Breast epithelium (tissue), 4 donors: ENCODE data around the gene CFAP46. TPM values are rescaled to one million over a fixed set of nuclear protein-coding genes. Genes with fewer than 3 reads are reported as not detected.

Source experiments
- DNase-seq, 2 donors: peaks; one replicate each; pipeline ENCODE4 v3.0.0-alpha.2; 2019; ENCODE audit warnings: low spot score in 2 of 2
- H3K27ac ChIP-seq, 2 donors: fragments of 200-600 bp; sonication (generic) in 1 of 2; one replicate each; pipeline ENCODE4 v1.5.1; 2016 to 2019; ENCODE audit warnings: mild to moderate bottlenecking in 1 of 2
- H3K27me3 ChIP-seq, 2 donors: fragments of 200-600 bp; sonication (generic) in 1 of 2; one replicate each; pipeline versions ENCODE4 v1.5.1 to v1.6.0; 2017 to 2019; ENCODE audit warnings: control low read depth in 1 of 2, mild to moderate bottlenecking in 1 of 2
- H3K36me3 ChIP-seq: fragments of 200-600 bp; one replicate; pipeline ENCODE4 v1.5.1; 2019
- H3K4me1 ChIP-seq, 2 donors: fragments of 200-600 bp; sonication (generic); one replicate each; pipeline ENCODE4 v1.5.1; 2016 to 2019; ENCODE audit warnings: control low read depth in 1 of 2
- H3K4me3 ChIP-seq, 3 donors: fragments of 200-600 bp; sonication (generic); 1 replicate in 2 of 3; 2 replicates in 1 of 3; pipeline ENCODE4 v1.5.1; 2016 to 2019; ENCODE audit warnings: mild to moderate bottlenecking in 3 of 3, moderate library complexity in 2 of 3
- H3K9me3 ChIP-seq, 2 donors: fragments of 200-600 bp; sonication (generic) in 1 of 2; one replicate each; pipeline ENCODE4 v1.5.1; 2016 to 2019; ENCODE audit warnings: control low read depth in 1 of 2
- POLR2A ChIP-seq: fragments of 450-650 bp; IDR thresholded peaks from one replicate; pipeline ENCODE4 v1.6.1; 2016; ENCODE audit warnings: antibody characterized with exemption, mild to moderate bottlenecking, moderate library complexity
- POLR2AphosphoS5 ChIP-seq, 3 donors: sonication (generic); formaldehyde crosslinking; IDR thresholded peaks; one replicate each; pipeline ENCODE4 v1.6.1; 2017; ENCODE audit warnings: antibody characterized with exemption in 3 of 3
- intact Hi-C: fragments of 100-400 bp; cut with DNase I; formaldehyde crosslinking; loops from one replicate; pipeline ENCODE4 v1.15.1; 2023; ENCODE audit warnings: low total_unique reads
- total RNA-seq, 3 donors: library from RNA; depleted of rRNA; stranded (reverse); fragments of >200 nt; gene quantifications; one replicate each; pipeline ENCODE4 v1.1.0, GENCODE V29; 2016
- TF ChIP-seq, protein P1 (sequence below), 3 donors: fragments of 450-650 bp; IDR thresholded peaks; one replicate each; pipeline ENCODE4 v1.5.1; 2016 to 2017; ENCODE audit warnings: antibody characterized with exemption in 3 of 3, mild to moderate bottlenecking in 3 of 3, moderate library complexity in 3 of 3

Gene CFAP46
- total RNA-seq, 3 donors from 2014 or later = 0.16 to 0.73 (median 0.66) TPM

DNA sequence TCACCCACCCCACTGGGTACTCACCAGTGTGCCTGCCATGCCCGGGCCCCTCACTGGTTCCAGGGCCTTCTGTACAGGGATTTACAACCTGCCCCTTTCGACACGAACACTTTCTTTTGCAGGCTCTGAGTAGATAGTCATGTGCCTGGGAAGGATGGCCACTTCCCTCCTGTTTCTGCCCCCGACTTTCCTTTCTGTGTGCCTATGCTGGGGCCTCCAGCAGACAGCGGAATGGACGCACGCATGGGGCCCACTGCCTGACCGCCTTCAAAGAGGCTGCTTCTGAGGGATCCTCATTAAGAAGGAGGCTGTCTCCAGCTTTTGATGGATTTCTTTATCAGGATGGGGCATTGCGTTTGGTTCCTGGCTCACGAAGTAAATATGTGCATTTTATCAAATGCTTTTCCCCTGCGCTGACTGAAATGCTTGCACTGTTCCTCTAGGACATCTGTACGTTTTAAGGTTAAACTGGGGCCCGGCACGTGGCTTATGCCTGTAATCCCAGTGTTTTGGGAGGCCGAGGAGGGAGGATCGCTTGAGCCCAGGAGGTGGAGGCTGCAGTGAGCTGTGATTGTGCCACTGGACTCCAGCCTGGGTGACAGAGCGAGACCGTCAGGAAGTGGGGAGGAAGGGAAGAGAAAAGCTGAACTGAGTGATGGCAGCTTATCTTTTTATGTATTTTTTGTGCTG lies 127.1 kb downstream of the CFAP46 start:
- Histone ChIP-seq H3K4me3 (no peak overlapping the region), H3K27ac (no peak overlapping the region), H3K4me1 (no peaks in the 10 kb centered on the region), H3K27me3 (peaks cover 0 to 66% of the 10 kb centered on the region in 2 donors), H3K36me3 (no peaks in the 10 kb centered on the region), H3K9me3 (no peaks in the 10 kb centered on the region)
- intact Hi-C loops = no loop called here
- TF ChIP-seq, protein P1, sequence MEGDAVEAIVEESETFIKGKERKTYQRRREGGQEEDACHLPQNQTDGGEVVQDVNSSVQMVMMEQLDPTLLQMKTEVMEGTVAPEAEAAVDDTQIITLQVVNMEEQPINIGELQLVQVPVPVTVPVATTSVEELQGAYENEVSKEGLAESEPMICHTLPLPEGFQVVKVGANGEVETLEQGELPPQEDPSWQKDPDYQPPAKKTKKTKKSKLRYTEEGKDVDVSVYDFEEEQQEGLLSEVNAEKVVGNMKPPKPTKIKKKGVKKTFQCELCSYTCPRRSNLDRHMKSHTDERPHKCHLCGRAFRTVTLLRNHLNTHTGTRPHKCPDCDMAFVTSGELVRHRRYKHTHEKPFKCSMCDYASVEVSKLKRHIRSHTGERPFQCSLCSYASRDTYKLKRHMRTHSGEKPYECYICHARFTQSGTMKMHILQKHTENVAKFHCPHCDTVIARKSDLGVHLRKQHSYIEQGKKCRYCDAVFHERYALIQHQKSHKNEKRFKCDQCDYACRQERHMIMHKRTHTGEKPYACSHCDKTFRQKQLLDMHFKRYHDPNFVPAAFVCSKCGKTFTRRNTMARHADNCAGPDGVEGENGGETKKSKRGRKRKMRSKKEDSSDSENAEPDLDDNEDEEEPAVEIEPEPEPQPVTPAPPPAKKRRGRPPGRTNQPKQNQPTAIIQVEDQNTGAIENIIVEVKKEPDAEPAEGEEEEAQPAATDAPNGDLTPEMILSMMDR (IDR thresholded peaks at IDR 0.05) = no peak
- TF ChIP-seq POLR2AphosphoS5 (IDR thresholded peaks at IDR 0.05) = no peak
- no peak for TF ChIP-seq POLR2A
- DNase-seq = no peak

DNA sequence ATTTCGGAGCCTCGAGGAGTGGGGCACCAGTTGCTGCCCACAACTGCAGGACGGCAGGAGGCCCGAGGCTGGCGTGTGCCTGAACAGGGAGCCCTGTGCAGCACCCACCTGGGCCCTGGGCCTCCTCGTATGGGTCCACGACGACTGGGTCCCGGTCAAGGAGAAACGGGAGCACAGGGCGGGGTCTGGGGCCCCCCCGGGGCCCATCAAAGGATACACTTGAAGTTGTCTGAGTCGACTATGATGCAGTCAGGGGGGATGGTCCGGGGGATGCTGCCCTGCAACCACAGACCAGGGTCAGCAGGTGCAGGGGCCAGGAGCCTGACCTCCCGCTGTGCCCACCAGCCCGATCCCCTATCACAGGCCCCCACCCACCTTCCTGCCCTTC lies 127.9 kb downstream of the CFAP46 start:
- H3K36me3 ChIP-seq = no peaks in the 10 kb centered on the region

DNA sequence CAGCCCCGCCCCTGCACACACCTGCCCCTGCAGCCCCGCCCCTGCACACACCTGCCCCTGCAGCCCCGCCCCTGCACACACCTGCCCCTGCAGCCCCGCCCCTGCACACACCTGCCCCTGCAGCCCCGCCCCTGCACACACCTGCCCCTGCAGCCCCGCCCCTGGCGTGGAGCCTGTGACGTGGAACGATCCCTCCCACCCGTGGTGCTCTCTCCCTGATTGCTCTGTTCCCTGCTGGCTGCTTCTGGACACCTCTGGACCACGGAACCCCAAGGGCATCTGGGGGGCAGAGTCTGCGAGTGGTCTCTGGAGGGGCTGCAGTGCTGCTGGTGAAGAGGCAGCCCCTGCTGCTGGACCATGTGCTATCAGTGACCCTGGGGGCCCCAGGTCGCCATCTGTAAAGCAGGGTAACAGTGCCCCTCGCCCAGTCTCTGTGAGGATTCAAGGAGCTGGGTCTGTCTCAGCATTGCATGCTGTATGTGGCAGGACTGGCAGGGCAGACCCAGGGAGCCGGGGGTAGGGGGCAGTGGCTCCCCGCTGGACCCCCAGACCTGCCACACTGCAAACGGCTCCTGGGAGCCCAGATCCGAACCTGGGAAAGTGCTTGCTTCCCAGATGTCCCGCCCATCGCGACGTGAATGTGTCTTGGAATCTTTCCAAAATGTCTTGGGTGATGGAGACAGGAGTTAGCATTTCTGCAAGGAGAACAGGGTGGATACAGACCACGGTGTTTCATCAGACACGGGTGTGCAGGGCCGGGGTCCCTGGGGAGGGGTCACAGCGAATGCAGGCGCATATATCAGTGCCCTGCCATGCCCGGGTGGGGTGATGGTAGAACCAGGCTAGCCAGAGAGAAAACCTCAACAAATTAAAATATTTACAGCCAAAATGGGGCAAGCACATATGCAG lies 128.6 kb downstream of the CFAP46 start:
- intact Hi-C loops = no loop called here
- DNase-seq = no peak
- H3K4me1 ChIP-seq = no peaks in the 10 kb centered on the region
- H3K9me3 ChIP-seq = no peaks in the 10 kb centered on the region
- H3K4me3 ChIP-seq = no peak overlapping the region
- no peak overlapping the region for H3K27ac ChIP-seq
- H3K27me3 ChIP-seq = peaks cover 0 to 81% of the 10 kb centered on the region in 2 donors
- no peaks in the 10 kb centered on the region for H3K36me3 ChIP-seq
- TF ChIP-seq POLR2A (no peak), POLR2AphosphoS5 (IDR thresholded peaks at IDR 0.05) (no peak)
- TF ChIP-seq, protein P1 (IDR thresholded peaks at IDR 0.05) = no peak

More for the DNA sequence above, 127.9 kb downstream of the CFAP46 start:
- H3K27ac ChIP-seq = no peak overlapping the region
- intact Hi-C loops = no loop called here
- no peak overlapping the region for H3K4me3 ChIP-seq
- no peaks in the 10 kb centered on the region for H3K4me1 ChIP-seq
- no peak for DNase-seq
- TF ChIP-seq POLR2AphosphoS5 (IDR thresholded peaks at IDR 0.05) = no peak
- TF ChIP-seq, protein P1 (IDR thresholded peaks at IDR 0.05) = no peak
- TF ChIP-seq POLR2A = no peak
- H3K9me3 ChIP-seq = no peaks in the 10 kb centered on the region
- peaks cover 0 to 75% of the 10 kb centered on the region in 2 donors for H3K27me3 ChIP-seq

DNA sequence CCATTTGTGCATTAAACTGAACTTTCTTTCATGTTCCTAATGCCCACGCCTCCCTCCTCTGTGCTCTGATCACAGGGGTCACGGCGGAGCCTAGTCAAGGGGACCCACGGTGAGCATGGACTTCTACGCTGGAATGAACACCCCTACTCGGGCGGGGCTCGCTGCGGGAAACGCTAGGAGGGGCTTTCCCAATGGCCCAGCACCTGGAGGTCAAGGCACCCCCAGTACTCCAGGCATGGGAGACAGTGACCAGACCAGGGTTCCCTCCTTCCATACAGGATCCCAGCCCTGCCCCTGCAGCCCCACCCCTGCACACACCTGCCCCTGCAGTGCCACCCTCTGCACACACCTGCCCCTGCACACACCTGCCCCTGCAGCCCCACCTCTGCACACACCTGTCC lies 129.4 kb downstream of the CFAP46 start:
- TF ChIP-seq, protein P1 (IDR thresholded peaks at IDR 0.05) = no peak
- TF ChIP-seq POLR2AphosphoS5 (IDR thresholded peaks at IDR 0.05) = no peak
- no peak for TF ChIP-seq POLR2A
- intact Hi-C loops = no loop called here
- DNase-seq = no peak

DNA sequence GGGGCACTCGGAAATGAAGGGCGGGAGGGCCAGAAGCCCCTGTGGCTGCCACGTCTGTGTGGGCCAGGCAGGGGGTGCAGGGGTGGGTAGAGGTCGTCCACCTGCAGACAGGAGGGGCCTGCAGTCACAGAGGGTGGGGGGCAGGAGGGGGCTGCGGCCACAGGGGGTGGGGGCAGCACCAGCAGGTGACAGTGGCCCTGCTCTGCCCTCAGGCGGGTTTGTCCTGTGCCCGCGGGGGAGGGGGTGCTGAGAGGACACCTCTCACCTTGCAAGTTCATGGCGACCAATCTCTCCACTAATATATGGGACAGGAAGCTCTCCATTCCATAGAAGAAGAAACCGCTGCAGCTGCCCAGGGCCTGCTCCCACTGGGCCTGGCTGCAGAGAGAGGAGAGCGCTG lies 129.8 kb downstream of the CFAP46 start:
- H3K9me3 ChIP-seq = no peaks in the 10 kb centered on the region
- intact Hi-C loops = no loop called here
- no peaks in the 10 kb centered on the region for H3K36me3 ChIP-seq
- TF ChIP-seq POLR2AphosphoS5 (IDR thresholded peaks at IDR 0.05) = no peak
- TF ChIP-seq POLR2A = no peak
- TF ChIP-seq, protein P1 (IDR thresholded peaks at IDR 0.05) = no peak
- no peak overlapping the region for H3K4me3 ChIP-seq
- no peak for DNase-seq
- no peaks in the 10 kb centered on the region for H3K4me1 ChIP-seq
- peaks cover 0 to 87% of the 10 kb centered on the region in 2 donors for H3K27me3 ChIP-seq
- no peak overlapping the region for H3K27ac ChIP-seq

More for the DNA sequence above, 129.4 kb downstream of the CFAP46 start:
- no peak overlapping the region for H3K4me3 ChIP-seq
- no peaks in the 10 kb centered on the region for H3K36me3 ChIP-seq
- H3K4me1 ChIP-seq = no peaks in the 10 kb centered on the region
- H3K27ac ChIP-seq = no peak overlapping the region
- H3K27me3 ChIP-seq = peaks cover 0 to 87% of the 10 kb centered on the region in 2 donors
- no peaks in the 10 kb centered on the region for H3K9me3 ChIP-seq
